GM23248 (cell line): ENCODE measurements around the gene DIS3L.

ENCODE experiments used
- EZH2 ChIP-seq: fragments of 200-600 bp; sonication (generic); IDR thresholded peaks from 2 replicates; pipeline ENCODE4 v1.6.1; 2018; ENCODE audit warnings: antibody characterized with exemption, mild to moderate bottlenecking; ENCODE audit not compliant: insufficient read depth, poor library complexity, severe bottlenecking
- EZH2phosphoT487 ChIP-seq: fragments of 200-600 bp; sonication (generic); IDR thresholded peaks from 2 replicates; pipeline ENCODE4 v1.6.1; 2018; ENCODE audit warnings: antibody characterized with exemption, moderate library complexity, mild to moderate bottlenecking, low read depth; ENCODE audit not compliant: insufficient read depth

DNA sequence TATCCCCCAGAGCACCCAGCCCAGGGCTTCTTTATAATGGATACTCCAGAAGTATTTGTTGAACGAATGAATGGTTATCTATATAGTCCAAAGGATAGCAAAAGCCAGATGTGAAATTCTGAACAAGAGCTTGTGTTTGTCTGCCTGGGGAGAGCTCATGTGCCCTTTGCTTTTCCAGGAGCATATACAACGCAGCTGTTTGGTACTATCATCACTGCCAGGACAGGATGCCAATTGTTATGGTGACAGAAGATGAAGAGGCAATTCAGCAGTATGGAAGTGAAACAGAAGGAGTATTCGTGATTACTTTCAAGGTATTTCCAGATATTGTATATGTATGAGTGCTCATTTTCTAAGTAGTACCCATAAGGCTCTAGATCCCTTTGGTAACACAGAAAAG lies 15.2 kb downstream of the DIS3L start:
- TF ChIP-seq EZH2 (no peak), EZH2phosphoT487 (no peak)
